ENCODE measurements around the gene SH3PXD2B.

DNA sequence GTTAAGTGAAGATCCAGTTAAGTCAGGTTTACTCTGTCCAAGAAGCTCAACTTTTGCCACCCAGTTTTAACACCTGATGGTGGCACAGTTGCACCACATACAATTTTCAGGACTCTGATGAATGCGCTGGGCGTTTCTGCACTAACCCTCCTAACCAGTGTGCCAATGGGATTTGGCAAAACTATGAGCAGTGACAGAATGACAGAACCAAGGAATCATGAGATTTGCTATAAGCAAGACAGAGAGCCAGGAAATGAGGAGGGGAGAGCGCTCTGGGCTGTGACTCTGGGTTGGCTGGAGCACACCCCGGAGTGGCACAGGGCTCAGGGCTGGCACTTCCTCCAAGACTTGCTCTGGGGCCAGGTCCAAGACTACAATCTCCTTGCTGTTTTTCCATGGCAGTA, 84.1 kb downstream of the SH3PXD2B start:
- TF ChIP-seq POLR2A (IDR thresholded peaks at IDR 0.05): no peak
- TF ChIP-seq, protein P1, sequence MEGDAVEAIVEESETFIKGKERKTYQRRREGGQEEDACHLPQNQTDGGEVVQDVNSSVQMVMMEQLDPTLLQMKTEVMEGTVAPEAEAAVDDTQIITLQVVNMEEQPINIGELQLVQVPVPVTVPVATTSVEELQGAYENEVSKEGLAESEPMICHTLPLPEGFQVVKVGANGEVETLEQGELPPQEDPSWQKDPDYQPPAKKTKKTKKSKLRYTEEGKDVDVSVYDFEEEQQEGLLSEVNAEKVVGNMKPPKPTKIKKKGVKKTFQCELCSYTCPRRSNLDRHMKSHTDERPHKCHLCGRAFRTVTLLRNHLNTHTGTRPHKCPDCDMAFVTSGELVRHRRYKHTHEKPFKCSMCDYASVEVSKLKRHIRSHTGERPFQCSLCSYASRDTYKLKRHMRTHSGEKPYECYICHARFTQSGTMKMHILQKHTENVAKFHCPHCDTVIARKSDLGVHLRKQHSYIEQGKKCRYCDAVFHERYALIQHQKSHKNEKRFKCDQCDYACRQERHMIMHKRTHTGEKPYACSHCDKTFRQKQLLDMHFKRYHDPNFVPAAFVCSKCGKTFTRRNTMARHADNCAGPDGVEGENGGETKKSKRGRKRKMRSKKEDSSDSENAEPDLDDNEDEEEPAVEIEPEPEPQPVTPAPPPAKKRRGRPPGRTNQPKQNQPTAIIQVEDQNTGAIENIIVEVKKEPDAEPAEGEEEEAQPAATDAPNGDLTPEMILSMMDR (IDR thresholded peaks at IDR 0.05): no peak
- no peak for TF ChIP-seq EP300 (IDR thresholded peaks at IDR 0.05)
- TF ChIP-seq POLR2AphosphoS5 (IDR thresholded peaks at IDR 0.05): no peak

All from stomach (tissue), 4 donors.